ENCODE data around the gene MAPRE3.

DNA sequence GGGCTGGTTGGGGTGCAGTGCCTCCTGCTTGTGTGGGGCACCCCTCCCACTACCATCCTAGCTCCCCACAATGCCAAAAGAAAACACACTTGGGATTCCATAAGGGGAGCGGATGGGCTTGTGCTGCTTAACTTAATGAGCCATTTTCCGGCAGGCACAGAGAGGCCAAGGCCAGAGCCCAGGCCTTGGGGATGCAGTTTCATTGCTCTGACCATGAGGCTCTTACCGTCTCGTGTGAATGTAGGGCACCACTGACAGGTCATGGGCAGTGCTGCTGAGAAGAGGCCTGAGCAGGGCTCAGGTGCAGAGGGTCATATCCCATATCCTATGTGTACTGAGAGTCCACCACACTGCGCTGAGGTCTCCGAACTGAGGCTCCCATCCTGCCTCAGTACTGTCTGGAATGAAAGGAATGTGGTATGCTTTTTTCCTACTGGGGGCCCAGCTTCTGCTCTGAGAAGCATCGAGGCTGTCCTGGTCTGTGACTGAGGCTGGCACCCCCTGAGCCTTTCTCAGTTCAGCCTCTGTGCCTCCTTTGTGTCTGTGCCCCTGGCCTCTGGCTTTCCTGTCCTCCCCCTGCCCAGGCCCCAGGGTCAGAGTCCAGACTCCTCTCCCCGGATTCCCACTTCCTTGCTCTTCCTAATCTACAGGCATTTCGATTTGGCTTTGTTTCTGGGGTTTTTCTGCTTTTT lies 45.2 kb upstream of the MAPRE3 start:
- TF ChIP-seq, protein P1, sequence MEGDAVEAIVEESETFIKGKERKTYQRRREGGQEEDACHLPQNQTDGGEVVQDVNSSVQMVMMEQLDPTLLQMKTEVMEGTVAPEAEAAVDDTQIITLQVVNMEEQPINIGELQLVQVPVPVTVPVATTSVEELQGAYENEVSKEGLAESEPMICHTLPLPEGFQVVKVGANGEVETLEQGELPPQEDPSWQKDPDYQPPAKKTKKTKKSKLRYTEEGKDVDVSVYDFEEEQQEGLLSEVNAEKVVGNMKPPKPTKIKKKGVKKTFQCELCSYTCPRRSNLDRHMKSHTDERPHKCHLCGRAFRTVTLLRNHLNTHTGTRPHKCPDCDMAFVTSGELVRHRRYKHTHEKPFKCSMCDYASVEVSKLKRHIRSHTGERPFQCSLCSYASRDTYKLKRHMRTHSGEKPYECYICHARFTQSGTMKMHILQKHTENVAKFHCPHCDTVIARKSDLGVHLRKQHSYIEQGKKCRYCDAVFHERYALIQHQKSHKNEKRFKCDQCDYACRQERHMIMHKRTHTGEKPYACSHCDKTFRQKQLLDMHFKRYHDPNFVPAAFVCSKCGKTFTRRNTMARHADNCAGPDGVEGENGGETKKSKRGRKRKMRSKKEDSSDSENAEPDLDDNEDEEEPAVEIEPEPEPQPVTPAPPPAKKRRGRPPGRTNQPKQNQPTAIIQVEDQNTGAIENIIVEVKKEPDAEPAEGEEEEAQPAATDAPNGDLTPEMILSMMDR (IDR thresholded peaks at IDR 0.05), result no peak
- no peak for TF ChIP-seq POLR2A (IDR thresholded peaks at IDR 0.05)
- no peak for TF ChIP-seq EP300 (IDR thresholded peaks at IDR 0.05)
